ENCODE results near the gene PLEKHS1. TPM values are rescaled to one million over a fixed set of nuclear protein-coding genes. Genes with fewer than 3 reads are reported as not detected.

PLEKHS1 gene
- total RNA-seq, 1 donor from 2014 or later: 0.11 TPM

- H3K9me3 Mint-ChIP-seq (ENCODE audit: unreplicated experiment): no peaks in the 10 kb centered on the region
- no peak for TF ChIP-seq CTCF (IDR thresholded peaks at IDR 0.05)
- no peak for DNase-seq (ENCODE audit: extremely low spot score, unreplicated experiment)
- peaks cover 7% of the 10 kb centered on the region for H3K4me1 Mint-ChIP-seq (ENCODE audit: unreplicated experiment)
- no peak overlapping the region for H3K27ac Mint-ChIP-seq (ENCODE audit: unreplicated experiment)
- H3K27me3 Mint-ChIP-seq (ENCODE audit: unreplicated experiment): peaks cover 30% of the 10 kb centered on the region
- H3K36me3 Mint-ChIP-seq (ENCODE audit: unreplicated experiment): no peaks in the 10 kb centered on the region
- H3K4me3 Mint-ChIP-seq (ENCODE audit: unreplicated experiment): no peak overlapping the region
Observed at GRCh38 chr10:113756940-113757543, 5.6 kb downstream of the PLEKHS1 start.

- no peak for TF ChIP-seq CTCF (IDR thresholded peaks at IDR 0.05)
- H3K9me3 Mint-ChIP-seq (ENCODE audit: unreplicated experiment): peaks cover 8% of the 10 kb centered on the region
- no peak overlapping the region for H3K4me3 Mint-ChIP-seq (ENCODE audit: unreplicated experiment)
- H3K27me3 Mint-ChIP-seq (ENCODE audit: unreplicated experiment): peaks cover 54% of the 10 kb centered on the region
- H3K4me1 Mint-ChIP-seq (ENCODE audit: unreplicated experiment): no peaks in the 10 kb centered on the region
- no peak for DNase-seq (ENCODE audit: extremely low spot score, unreplicated experiment)
- no peak overlapping the region for H3K27ac Mint-ChIP-seq (ENCODE audit: unreplicated experiment)
- peaks cover 1% of the 10 kb centered on the region for H3K36me3 Mint-ChIP-seq (ENCODE audit: unreplicated experiment)
Observed at GRCh38 chr10:113762083-113762482, 10.6 kb downstream of the PLEKHS1 start.

- H3K36me3 Mint-ChIP-seq (ENCODE audit: unreplicated experiment): peaks cover 1% of the 10 kb centered on the region
- TF ChIP-seq CTCF (IDR thresholded peaks at IDR 0.05): no peak
- H3K4me1 Mint-ChIP-seq (ENCODE audit: unreplicated experiment): no peaks in the 10 kb centered on the region
- no peak overlapping the region for H3K4me3 Mint-ChIP-seq (ENCODE audit: unreplicated experiment)
- no peak for DNase-seq (ENCODE audit: extremely low spot score, unreplicated experiment)
- H3K9me3 Mint-ChIP-seq (ENCODE audit: unreplicated experiment): peaks cover 8% of the 10 kb centered on the region
- peaks cover 70% of the 10 kb centered on the region for H3K27me3 Mint-ChIP-seq (ENCODE audit: unreplicated experiment)
- no peak overlapping the region for H3K27ac Mint-ChIP-seq (ENCODE audit: unreplicated experiment)
Observed at GRCh38 chr10:113764582-113764981, 13.1 kb downstream of the PLEKHS1 start.

GRCh38 chr10:113765910-113766309 is 14.4 kb downstream of the PLEKHS1 start:
- no peak overlapping the region for H3K27ac Mint-ChIP-seq (ENCODE audit: unreplicated experiment)
- no peak overlapping the region for H3K4me3 Mint-ChIP-seq (ENCODE audit: unreplicated experiment)
- H3K36me3 Mint-ChIP-seq (ENCODE audit: unreplicated experiment): peaks cover 1% of the 10 kb centered on the region
- H3K27me3 Mint-ChIP-seq (ENCODE audit: unreplicated experiment): peaks cover 72% of the 10 kb centered on the region
- TF ChIP-seq CTCF (IDR thresholded peaks at IDR 0.05): no peak
- no peaks in the 10 kb centered on the region for H3K4me1 Mint-ChIP-seq (ENCODE audit: unreplicated experiment)
- DNase-seq (ENCODE audit: extremely low spot score, unreplicated experiment): no peak
- H3K9me3 Mint-ChIP-seq (ENCODE audit: unreplicated experiment): peaks cover 8% of the 10 kb centered on the region

- no peak overlapping the region for H3K4me3 Mint-ChIP-seq (ENCODE audit: unreplicated experiment)
- peaks cover 2% of the 10 kb centered on the region for H3K4me1 Mint-ChIP-seq (ENCODE audit: unreplicated experiment)
- no peak for TF ChIP-seq CTCF (IDR thresholded peaks at IDR 0.05)
- DNase-seq (ENCODE audit: extremely low spot score, unreplicated experiment): no peak
- H3K9me3 Mint-ChIP-seq (ENCODE audit: unreplicated experiment): peaks cover 8% of the 10 kb centered on the region
- no peak overlapping the region for H3K27ac Mint-ChIP-seq (ENCODE audit: unreplicated experiment)
- H3K36me3 Mint-ChIP-seq (ENCODE audit: unreplicated experiment): peaks cover 1% of the 10 kb centered on the region
- peaks cover 80% of the 10 kb centered on the region for H3K27me3 Mint-ChIP-seq (ENCODE audit: unreplicated experiment)
Observed at GRCh38 chr10:113767222-113767621, 15.7 kb downstream of the PLEKHS1 start.

Data from osteocyte (in vitro differentiated cells).